ENCODE results near the gene KANSL1.

DNA sequence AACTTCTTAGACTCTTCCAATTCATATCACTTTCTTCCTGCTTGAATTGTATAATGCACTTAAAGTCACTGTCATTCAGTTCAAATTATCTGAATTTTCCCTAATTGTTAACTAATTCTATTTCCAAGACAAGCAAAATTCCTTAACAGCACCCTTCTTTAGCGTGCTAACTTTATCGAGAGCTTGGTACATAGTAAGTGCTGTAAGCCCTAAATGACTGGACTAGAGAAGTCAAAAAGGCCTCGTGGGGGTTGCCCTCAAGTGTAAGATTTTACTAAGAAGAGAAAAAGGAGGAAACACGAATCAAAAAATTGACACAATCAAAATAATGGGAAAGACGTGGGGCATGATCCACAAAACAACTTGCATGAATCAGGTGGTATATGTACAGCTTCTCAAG, 11.3 kb downstream of the KANSL1 start:
- no peak for TF ChIP-seq POLR2AphosphoS5 (IDR thresholded peaks at IDR 0.05)
- TF ChIP-seq, protein P1, sequence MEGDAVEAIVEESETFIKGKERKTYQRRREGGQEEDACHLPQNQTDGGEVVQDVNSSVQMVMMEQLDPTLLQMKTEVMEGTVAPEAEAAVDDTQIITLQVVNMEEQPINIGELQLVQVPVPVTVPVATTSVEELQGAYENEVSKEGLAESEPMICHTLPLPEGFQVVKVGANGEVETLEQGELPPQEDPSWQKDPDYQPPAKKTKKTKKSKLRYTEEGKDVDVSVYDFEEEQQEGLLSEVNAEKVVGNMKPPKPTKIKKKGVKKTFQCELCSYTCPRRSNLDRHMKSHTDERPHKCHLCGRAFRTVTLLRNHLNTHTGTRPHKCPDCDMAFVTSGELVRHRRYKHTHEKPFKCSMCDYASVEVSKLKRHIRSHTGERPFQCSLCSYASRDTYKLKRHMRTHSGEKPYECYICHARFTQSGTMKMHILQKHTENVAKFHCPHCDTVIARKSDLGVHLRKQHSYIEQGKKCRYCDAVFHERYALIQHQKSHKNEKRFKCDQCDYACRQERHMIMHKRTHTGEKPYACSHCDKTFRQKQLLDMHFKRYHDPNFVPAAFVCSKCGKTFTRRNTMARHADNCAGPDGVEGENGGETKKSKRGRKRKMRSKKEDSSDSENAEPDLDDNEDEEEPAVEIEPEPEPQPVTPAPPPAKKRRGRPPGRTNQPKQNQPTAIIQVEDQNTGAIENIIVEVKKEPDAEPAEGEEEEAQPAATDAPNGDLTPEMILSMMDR (IDR thresholded peaks at IDR 0.05): no peak

Measured in gastroesophageal sphincter (tissue), 3 donors.